Measurements from ENCODE around the gene PCDHA8.
"Not testable (repeated sequence)": the region's sequence is repeated elsewhere in the genome, so short reads cannot be mapped to it uniquely, and the experiment has no call there.

- TF ChIP-seq CTCF (IDR thresholded peaks at IDR 0.05), result peak; percentile 9
- not testable (repeated sequence) for TF ChIP-seq EZH2 (IDR thresholded peaks at IDR 0.05)
These were observed 7.4 kb downstream of the PCDHA8 start, which contains the start of gene PCDHA9 for GRCh38 chr5:140848139-140849102.
